Measurements from ENCODE around the gene HIVEP3.

Gene HIVEP3

GRCh38 chr1:41714638-41715389, 203.9 kb downstream of the HIVEP3 start:
- no peaks in the 10 kb centered on the region for H4K20me1 ChIP-seq (ENCODE audit: insufficient read depth, low read length)
- H3K9me3 ChIP-seq (replicated peaks; ENCODE audit: insufficient read depth, low read length): no peaks in the 10 kb centered on the region
- no peak overlapping the region for H3K27ac ChIP-seq (ENCODE audit: low read length)
- peaks cover 11% of the 10 kb centered on the region; the same call in 1 of the 2 replicates for H3K4me1 ChIP-seq (ENCODE audit: low read length)
- H3K79me2 ChIP-seq (ENCODE audit: low read length): no peaks in the 10 kb centered on the region
- H3K9me2 ChIP-seq (replicated peaks; ENCODE audit: insufficient read depth, low read length): no peaks in the 10 kb centered on the region
- H3K4me2 ChIP-seq (ENCODE audit: low read depth, low read length): no peak overlapping the region
- TF ChIP-seq, protein P1, sequence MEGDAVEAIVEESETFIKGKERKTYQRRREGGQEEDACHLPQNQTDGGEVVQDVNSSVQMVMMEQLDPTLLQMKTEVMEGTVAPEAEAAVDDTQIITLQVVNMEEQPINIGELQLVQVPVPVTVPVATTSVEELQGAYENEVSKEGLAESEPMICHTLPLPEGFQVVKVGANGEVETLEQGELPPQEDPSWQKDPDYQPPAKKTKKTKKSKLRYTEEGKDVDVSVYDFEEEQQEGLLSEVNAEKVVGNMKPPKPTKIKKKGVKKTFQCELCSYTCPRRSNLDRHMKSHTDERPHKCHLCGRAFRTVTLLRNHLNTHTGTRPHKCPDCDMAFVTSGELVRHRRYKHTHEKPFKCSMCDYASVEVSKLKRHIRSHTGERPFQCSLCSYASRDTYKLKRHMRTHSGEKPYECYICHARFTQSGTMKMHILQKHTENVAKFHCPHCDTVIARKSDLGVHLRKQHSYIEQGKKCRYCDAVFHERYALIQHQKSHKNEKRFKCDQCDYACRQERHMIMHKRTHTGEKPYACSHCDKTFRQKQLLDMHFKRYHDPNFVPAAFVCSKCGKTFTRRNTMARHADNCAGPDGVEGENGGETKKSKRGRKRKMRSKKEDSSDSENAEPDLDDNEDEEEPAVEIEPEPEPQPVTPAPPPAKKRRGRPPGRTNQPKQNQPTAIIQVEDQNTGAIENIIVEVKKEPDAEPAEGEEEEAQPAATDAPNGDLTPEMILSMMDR (IDR thresholded peaks at IDR 0.05; ENCODE audit: low read length): no peak
- no peak for TF ChIP-seq EZH2 (optimal IDR thresholded peaks at IDR 0.05; ENCODE audit: low read depth, low read length)
- TF ChIP-seq EZH2phosphoT487 (IDR thresholded peaks at IDR 0.05; ENCODE audit: low read length): no peak
- H3K9ac ChIP-seq (ENCODE audit: low read length): no peak overlapping the region
- no peak overlapping the region for H3K4me3 ChIP-seq (ENCODE audit: low read length)
- H3K27me3 ChIP-seq (replicated peaks; ENCODE audit: insufficient read depth, low read length): no peaks in the 10 kb centered on the region
- H2AFZ ChIP-seq (ENCODE audit: low read length): no peak overlapping the region
- no peak for DNase-seq
- H3K36me3 ChIP-seq (replicated peaks; ENCODE audit: insufficient read depth, low read length): no peaks in the 10 kb centered on the region
- H3F3A ChIP-seq (ENCODE audit: insufficient read depth, low read length): no peaks in the 10 kb centered on the region

DNA sequence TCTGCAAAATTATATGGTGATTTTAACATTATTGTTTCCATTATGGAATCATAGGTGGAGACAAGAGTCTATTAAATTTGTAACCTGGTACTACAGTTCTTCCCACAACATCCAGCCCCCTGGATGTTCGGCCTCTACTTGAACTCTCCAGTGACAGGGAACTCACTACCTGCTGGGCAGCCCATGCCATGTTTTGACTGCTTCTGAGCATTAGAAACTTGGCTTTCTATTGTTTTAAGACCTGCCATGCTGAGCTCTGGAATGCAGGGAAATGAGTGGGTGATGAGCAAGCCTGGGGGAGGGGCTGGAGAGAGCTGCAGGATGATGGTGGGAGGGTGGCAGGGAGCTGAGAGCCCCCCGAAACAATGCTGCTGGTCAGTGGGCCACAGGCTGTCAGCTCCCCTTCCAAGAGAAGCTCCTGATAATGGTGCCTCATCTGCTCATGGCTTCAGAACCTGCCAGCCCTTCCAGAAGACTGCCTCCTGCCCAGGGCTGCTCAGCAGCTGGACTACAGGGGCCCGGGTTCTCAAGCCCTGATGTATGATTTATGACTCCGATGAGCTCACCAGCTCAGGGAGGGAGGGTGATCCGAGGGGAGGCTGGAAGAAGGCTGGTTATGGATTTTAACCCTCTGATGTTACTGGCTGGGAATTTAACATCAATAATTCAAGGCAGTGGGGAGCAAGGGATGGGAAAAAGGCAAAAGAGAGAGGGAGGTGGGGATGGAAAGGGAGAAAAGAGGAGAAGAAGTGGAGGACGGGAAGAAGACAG, 205.0 kb downstream of the HIVEP3 start:
- no peaks in the 10 kb centered on the region for H3K9me3 ChIP-seq (replicated peaks; ENCODE audit: insufficient read depth, low read length)
- TF ChIP-seq EZH2 (optimal IDR thresholded peaks at IDR 0.05; ENCODE audit: low read depth, low read length) (no peak), EZH2phosphoT487 (IDR thresholded peaks at IDR 0.05; ENCODE audit: low read length) (no peak)
- TF ChIP-seq, protein P1 (IDR thresholded peaks at IDR 0.05; ENCODE audit: low read length): no peak
- no peaks in the 10 kb centered on the region for H3K9me2 ChIP-seq (replicated peaks; ENCODE audit: insufficient read depth, low read length)
- no peaks in the 10 kb centered on the region for H4K20me1 ChIP-seq (ENCODE audit: insufficient read depth, low read length)
- H3K9ac ChIP-seq (ENCODE audit: low read length): no peak overlapping the region
- 0 out of 2 replicates have a peak, but pooled peaks cover 6% of the 10 kb centered on the region for H3K4me1 ChIP-seq (ENCODE audit: low read length)
- no peaks in the 10 kb centered on the region for H3K27me3 ChIP-seq (replicated peaks; ENCODE audit: insufficient read depth, low read length)
- H3K36me3 ChIP-seq (replicated peaks; ENCODE audit: insufficient read depth, low read length): no peaks in the 10 kb centered on the region
- no peaks in the 10 kb centered on the region for H3F3A ChIP-seq (ENCODE audit: insufficient read depth, low read length)
- no peak overlapping the region for H3K27ac ChIP-seq (ENCODE audit: low read length)
- H3K79me2 ChIP-seq (ENCODE audit: low read length): no peaks in the 10 kb centered on the region
- no peak overlapping the region for H3K4me3 ChIP-seq (ENCODE audit: low read length)
- no peak for DNase-seq
- H2AFZ ChIP-seq (ENCODE audit: low read length): no peak overlapping the region
- H3K4me2 ChIP-seq (ENCODE audit: low read depth, low read length): no peak overlapping the region

DNA sequence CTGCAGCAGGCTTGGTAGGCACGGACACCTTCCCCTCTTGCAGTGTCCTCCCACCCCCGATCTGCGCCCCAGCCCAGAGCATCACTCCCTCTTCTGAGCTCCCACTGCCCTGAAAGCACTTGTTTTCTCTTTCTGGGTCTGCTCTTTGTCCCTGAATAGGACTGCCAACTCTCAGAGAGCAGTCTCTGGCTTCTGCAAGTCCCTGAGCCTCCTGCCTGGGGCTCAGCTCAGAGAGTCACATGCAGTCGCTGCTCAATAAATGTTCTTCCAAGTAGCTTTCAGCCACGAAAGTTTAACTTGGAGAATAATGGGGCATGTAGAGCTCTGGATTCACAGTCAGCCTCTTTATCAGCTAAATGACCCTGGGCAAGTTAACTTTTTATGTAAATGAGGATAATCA, 205.6 kb downstream of the HIVEP3 start:
- DNase-seq: no peak
- no peak overlapping the region for H3K27ac ChIP-seq (ENCODE audit: low read length)
- H4K20me1 ChIP-seq (ENCODE audit: insufficient read depth, low read length): no peaks in the 10 kb centered on the region
- no peaks in the 10 kb centered on the region for H3F3A ChIP-seq (ENCODE audit: insufficient read depth, low read length)
- H3K4me2 ChIP-seq (ENCODE audit: low read depth, low read length): no peak overlapping the region
- H3K9me2 ChIP-seq (replicated peaks; ENCODE audit: insufficient read depth, low read length): no peaks in the 10 kb centered on the region
- no peak overlapping the region for H3K4me3 ChIP-seq (ENCODE audit: low read length)
- no peaks in the 10 kb centered on the region for H3K27me3 ChIP-seq (replicated peaks; ENCODE audit: insufficient read depth, low read length)
- H2AFZ ChIP-seq (ENCODE audit: low read length): no peak overlapping the region
- no peaks in the 10 kb centered on the region for H3K9me3 ChIP-seq (replicated peaks; ENCODE audit: insufficient read depth, low read length)
- TF ChIP-seq, protein P1 (IDR thresholded peaks at IDR 0.05; ENCODE audit: low read length): no peak
- TF ChIP-seq EZH2phosphoT487 (IDR thresholded peaks at IDR 0.05; ENCODE audit: low read length): no peak
- TF ChIP-seq EZH2 (optimal IDR thresholded peaks at IDR 0.05; ENCODE audit: low read depth, low read length): no peak
- 0 out of 2 replicates have a peak, but pooled peaks cover 6% of the 10 kb centered on the region for H3K4me1 ChIP-seq (ENCODE audit: low read length)
- H3K36me3 ChIP-seq (replicated peaks; ENCODE audit: insufficient read depth, low read length): no peaks in the 10 kb centered on the region
- H3K9ac ChIP-seq (ENCODE audit: low read length): no peak overlapping the region
- H3K79me2 ChIP-seq (ENCODE audit: low read length): no peaks in the 10 kb centered on the region
